H9 (cell line): ENCODE data around the gene PLSCR5. TPM values are rescaled to one million over a fixed set of nuclear protein-coding genes. Genes with fewer than 3 reads are reported as not detected.
A peak's percentile ranks its signal among the peaks of the same experiment; 100 is the strongest.

Experiments used
- DNase-seq: peaks from one replicate; pipeline ENCODE4 v3.0.0-alpha.2; 2017
- H2AFZ ChIP-seq: one replicate; pipeline ENCODE4 v1.6.1; 2013; ENCODE audit warnings: mild to moderate bottlenecking, low read length, control low read depth, moderate library complexity
- H2AK5ac ChIP-seq: 2 replicates; pipeline ENCODE4 v1.6.1; 2013; ENCODE audit warnings: low read length, control low read depth, mixed read lengths; ENCODE audit not compliant: insufficient read length
- H2BK120ac ChIP-seq: one replicate; pipeline ENCODE4 v1.6.1; 2013; ENCODE audit warnings: low read depth, mild to moderate bottlenecking, low read length, control low read depth, inconsistent platforms; ENCODE audit not compliant: poor library complexity, severe bottlenecking
- H2BK12ac ChIP-seq: 2 replicates; pipeline ENCODE4 v1.6.1; 2013; ENCODE audit warnings: low read length, control low read depth, mixed read lengths, low read depth; ENCODE audit not compliant: insufficient read length
- H2BK15ac ChIP-seq: 2 replicates; pipeline ENCODE4 v1.6.1; 2013; ENCODE audit warnings: low read depth, low read length, control low read depth
- H2BK20ac ChIP-seq: one replicate; pipeline ENCODE4 v1.6.1; 2013; ENCODE audit warnings: low read depth, mild to moderate bottlenecking, low read length, control low read depth, inconsistent platforms; ENCODE audit not compliant: poor library complexity, severe bottlenecking
- H2BK5ac ChIP-seq: 2 replicates; pipeline ENCODE4 v1.6.1; 2013; ENCODE audit warnings: low read length, control low read depth, mixed read lengths; ENCODE audit not compliant: insufficient read length
- H3K14ac ChIP-seq: 2 replicates; pipeline ENCODE4 v1.6.1; 2013; ENCODE audit warnings: low read length, control low read depth; ENCODE audit not compliant: insufficient read depth
- H3K18ac ChIP-seq: 2 replicates; pipeline ENCODE4 v1.6.1; 2013; ENCODE audit warnings: low read depth, mild to moderate bottlenecking, mixed read lengths, low read length, control low read depth; ENCODE audit not compliant: insufficient read length
- H3K23ac ChIP-seq: 2 replicates; pipeline ENCODE4 v1.6.1; 2013; ENCODE audit warnings: low read length, control low read depth, mixed read lengths, low read depth; ENCODE audit not compliant: insufficient read length
- H3K23me2 ChIP-seq: 2 replicates; pipeline ENCODE4 v1.6.1; 2013; ENCODE audit warnings: low read depth, mild to moderate bottlenecking, mixed read lengths, low read length, control low read depth; ENCODE audit not compliant: insufficient read length, poor library complexity, severe bottlenecking
- H3K27ac ChIP-seq: 2 replicates; pipeline ENCODE4 v1.5.1; 2013; ENCODE audit warnings: low read length, control low read depth, mixed read lengths, low read depth; ENCODE audit not compliant: insufficient read length
- H3K27me3 ChIP-seq: 2 replicates; pipeline ENCODE4 v1.6.1; 2013; ENCODE audit warnings: low read length, control low read depth, inconsistent platforms; ENCODE audit not compliant: insufficient read depth
- H3K4ac ChIP-seq: 2 replicates; pipeline ENCODE4 v1.6.1; 2013; ENCODE audit warnings: low read depth, mild to moderate bottlenecking, control low read depth, inconsistent platforms, low read length, moderate library complexity
- H3K4me1 ChIP-seq: 2 replicates; pipeline ENCODE4 v1.6.1; 2013; ENCODE audit warnings: low read length, control low read depth, inconsistent platforms; ENCODE audit not compliant: insufficient read depth
- H3K4me2 ChIP-seq: 2 replicates; pipeline ENCODE4 v1.6.1; 2013; ENCODE audit warnings: low read length, control low read depth, mixed read lengths; ENCODE audit not compliant: insufficient read length, insufficient read depth
- H3K56ac ChIP-seq: 2 replicates; pipeline ENCODE4 v1.6.1; 2013; ENCODE audit warnings: low read depth, mild to moderate bottlenecking, mixed read lengths, low read length, control low read depth; ENCODE audit not compliant: insufficient read length
- H3K79me1 ChIP-seq: 2 replicates; pipeline ENCODE4 v1.6.1; 2013; ENCODE audit warnings: low read depth, mild to moderate bottlenecking, moderate library complexity, low read length, control low read depth, inconsistent platforms; ENCODE audit not compliant: insufficient read depth, poor library complexity, severe bottlenecking
- H3K79me2 ChIP-seq: 2 replicates; pipeline ENCODE4 v1.6.1; 2013; ENCODE audit warnings: low read length, control low read depth, inconsistent platforms; ENCODE audit not compliant: insufficient read depth
- H3K9ac ChIP-seq: 2 replicates; pipeline ENCODE4 v1.6.1; 2013; ENCODE audit warnings: low read length, control low read depth, mixed read lengths; ENCODE audit not compliant: insufficient read length; ENCODE audit errors: extremely low read depth
- H3K9me3 ChIP-seq: one replicate; pipeline ENCODE4 v1.6.1; 2013; ENCODE audit warnings: low read depth, low read length, inconsistent platforms; ENCODE audit not compliant: control insufficient read depth
- H3T11ph ChIP-seq: one replicate; pipeline ENCODE4 v1.6.1; 2013; ENCODE audit warnings: mild to moderate bottlenecking, low read length, control low read depth, inconsistent platforms
- H4K20me1 ChIP-seq: one replicate; pipeline ENCODE4 v1.6.1; 2013; ENCODE audit not compliant: control insufficient read depth, insufficient read length, insufficient read depth
- H4K5ac ChIP-seq: 2 replicates; pipeline ENCODE4 v1.6.1; 2013; ENCODE audit warnings: low read depth, mild to moderate bottlenecking, mixed read lengths, low read length, control low read depth; ENCODE audit not compliant: insufficient read length
- H4K8ac ChIP-seq: replicated peaks from 2 replicates; pipeline ENCODE4 v1.6.1; 2013; ENCODE audit warnings: low read length, control low read depth, mixed read lengths, low read depth; ENCODE audit not compliant: insufficient read length
- H4K91ac ChIP-seq: 2 replicates; pipeline ENCODE4 v1.6.1; 2013; ENCODE audit warnings: low read depth, mild to moderate bottlenecking, moderate library complexity, mixed read lengths, low read length, control low read depth; ENCODE audit not compliant: insufficient read length
- H3K27ac Mint-ChIP-seq, 3 experiments: 2 replicates in 2 of 3; 3 replicates in 1 of 3; pipeline ENCODE4 v1.8.0; 2020 to 2021; ENCODE audit warnings: mixed read lengths in 3 of 3, mild to moderate bottlenecking in 1 of 3, moderate library complexity in 1 of 3
- H3K27me3 Mint-ChIP-seq: 2 replicates; pipeline ENCODE4 v1.8.0; 2021; ENCODE audit warnings: low read depth, mild to moderate bottlenecking, moderate library complexity, mixed read lengths
- H3K36me3 Mint-ChIP-seq, 3 experiments: 2 replicates in 2 of 3; 3 replicates in 1 of 3; pipeline ENCODE4 v1.8.0; 2020 to 2021; ENCODE audit warnings: low read depth in 3 of 3, mixed read lengths in 3 of 3; ENCODE audit not compliant: insufficient read depth in 1 of 3
- H3K4me1 Mint-ChIP-seq, 2 experiments: 2 replicates each; pipeline ENCODE4 v1.8.0; 2020; ENCODE audit warnings: mixed read lengths in 2 of 2
- H3K4me3 Mint-ChIP-seq, 2 experiments: 2 replicates in 1 of 2; 3 replicates in 1 of 2; pipeline ENCODE4 v1.8.0; 2020 to 2021; ENCODE audit warnings: mild to moderate bottlenecking in 2 of 2, mixed read lengths in 2 of 2, moderate library complexity in 1 of 2
- H3K9me3 Mint-ChIP-seq, 2 experiments: 2 replicates in 1 of 2; 3 replicates in 1 of 2; pipeline ENCODE4 v1.8.0; 2020; ENCODE audit warnings: mild to moderate bottlenecking in 2 of 2, mixed read lengths in 2 of 2, moderate library complexity in 1 of 2
- WGBS: extraction: QIAGEN DNeasy Blood & Tissue Kit; methylation state at CpG from one replicate; pipeline ENCODE4 v1.1.7; 2013; ENCODE audit warnings: missing lambda C conversion rate, low lambda C conversion rate, mixed read lengths; ENCODE audit not compliant: insufficient read length; ENCODE audit errors: extremely low coverage; 5-methylcytosine and 5-hydroxymethylcytosine counted together
- long read RNA-seq: library from polyadenylated mRNA; unstranded; transcript quantifications from one replicate; pipeline ENCODE4 v2.0.0, GENCODE V29; 2020
- total RNA-seq: library from RNA; stranded (reverse); gene quantifications from 2 replicates; pipeline ENCODE4 v1.2.1, GENCODE V29; 2021
- TF ChIP-seq, protein P1 (sequence below): fragments of 200-600 bp; sonication (generic); conservative IDR thresholded peaks from 3 replicates; pipeline ENCODE4 v1.8.0; 2021; ENCODE audit warnings: antibody characterized with exemption, mild to moderate bottlenecking

Gene PLSCR5, protein sequence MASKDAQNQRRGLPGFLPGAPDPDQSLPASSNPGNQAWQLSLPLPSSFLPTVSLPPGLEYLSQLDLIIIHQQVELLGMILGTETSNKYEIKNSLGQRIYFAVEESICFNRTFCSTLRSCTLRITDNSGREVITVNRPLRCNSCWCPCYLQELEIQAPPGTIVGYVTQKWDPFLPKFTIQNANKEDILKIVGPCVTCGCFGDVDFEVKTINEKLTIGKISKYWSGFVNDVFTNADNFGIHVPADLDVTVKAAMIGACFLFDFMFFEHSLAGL
- total RNA-seq = not detected in 2 replicates
- long read RNA-seq = 0 reads

DNA sequence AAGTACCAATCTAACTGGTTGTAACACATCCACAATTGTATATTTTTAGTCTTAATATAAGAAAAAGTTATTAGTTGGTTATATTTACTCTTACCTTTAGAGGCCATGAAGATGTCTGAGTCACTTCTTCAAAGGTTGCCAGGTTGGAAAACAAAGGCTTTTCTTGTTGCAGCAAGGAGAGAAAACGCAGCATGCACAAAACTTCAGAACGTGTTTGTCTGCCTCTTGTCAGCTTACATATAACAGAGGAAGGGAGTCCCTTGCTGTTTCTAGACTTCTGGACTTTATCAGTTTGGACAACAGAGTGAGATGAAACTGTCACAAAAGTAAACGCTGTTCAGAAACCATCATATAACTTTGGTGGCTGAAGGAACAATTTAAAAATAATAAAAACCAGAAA is at the start of gene PLSCR5:
TSS of gene PLSCR5 (minus strand) at position 241 of the 400 bp plus-strand sequence. CDS start at position 107, 134 bp downstream.
- Mint-ChIP-seq H3K4me1 (no peaks in the 10 kb centered on the region), H3K27me3 (no peaks in the 10 kb centered on the region), H3K4me3 (no peak within 1 kb of the TSS), H3K36me3 (no peaks in the 10 kb centered on the region), H3K27ac (no peak within 1 kb of the TSS), H3K9me3 (no peaks in the 10 kb centered on the region)
- no peak within 1 kb of the TSS for H4K8ac ChIP-seq
- no peaks in the 10 kb centered on the region for H3K23me2 ChIP-seq
- H3K9ac ChIP-seq = no peak within 1 kb of the TSS
- no peak within 1 kb of the TSS for H2BK12ac ChIP-seq
- no peak within 1 kb of the TSS for H3K18ac ChIP-seq
- H3K79me2 ChIP-seq = no peaks in the 10 kb centered on the region
- H2BK20ac ChIP-seq = no peak within 1 kb of the TSS
- no peak for DNase-seq
- no peak within 1 kb of the TSS for H3K4me2 ChIP-seq
- TF ChIP-seq, protein P1, sequence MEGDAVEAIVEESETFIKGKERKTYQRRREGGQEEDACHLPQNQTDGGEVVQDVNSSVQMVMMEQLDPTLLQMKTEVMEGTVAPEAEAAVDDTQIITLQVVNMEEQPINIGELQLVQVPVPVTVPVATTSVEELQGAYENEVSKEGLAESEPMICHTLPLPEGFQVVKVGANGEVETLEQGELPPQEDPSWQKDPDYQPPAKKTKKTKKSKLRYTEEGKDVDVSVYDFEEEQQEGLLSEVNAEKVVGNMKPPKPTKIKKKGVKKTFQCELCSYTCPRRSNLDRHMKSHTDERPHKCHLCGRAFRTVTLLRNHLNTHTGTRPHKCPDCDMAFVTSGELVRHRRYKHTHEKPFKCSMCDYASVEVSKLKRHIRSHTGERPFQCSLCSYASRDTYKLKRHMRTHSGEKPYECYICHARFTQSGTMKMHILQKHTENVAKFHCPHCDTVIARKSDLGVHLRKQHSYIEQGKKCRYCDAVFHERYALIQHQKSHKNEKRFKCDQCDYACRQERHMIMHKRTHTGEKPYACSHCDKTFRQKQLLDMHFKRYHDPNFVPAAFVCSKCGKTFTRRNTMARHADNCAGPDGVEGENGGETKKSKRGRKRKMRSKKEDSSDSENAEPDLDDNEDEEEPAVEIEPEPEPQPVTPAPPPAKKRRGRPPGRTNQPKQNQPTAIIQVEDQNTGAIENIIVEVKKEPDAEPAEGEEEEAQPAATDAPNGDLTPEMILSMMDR = no peak
- no peak within 1 kb of the TSS for H3K27ac ChIP-seq
- H3K4ac ChIP-seq = no peak within 1 kb of the TSS
- no peak within 1 kb of the TSS for H2BK15ac ChIP-seq
- H3T11ph ChIP-seq = no peak within 1 kb of the TSS
- WGBS = no CpG with 5 or more reads among the region's 3 CpGs
- H2AK5ac ChIP-seq = no peak within 1 kb of the TSS
- H2BK120ac ChIP-seq = no peak within 1 kb of the TSS
- H4K20me1 ChIP-seq = no peaks in the 10 kb centered on the region
- H3K4me1 ChIP-seq = no peaks in the 10 kb centered on the region
- no peak within 1 kb of the TSS for H2BK5ac ChIP-seq
- H3K79me1 ChIP-seq = no peaks in the 10 kb centered on the region
- no peak within 1 kb of the TSS for H3K23ac ChIP-seq
- H3K9me3 ChIP-seq = no peaks in the 10 kb centered on the region
- no peak within 1 kb of the TSS for H4K5ac ChIP-seq
- H3K14ac ChIP-seq = no peak within 1 kb of the TSS
- H3K27me3 ChIP-seq = no peaks in the 10 kb centered on the region
- peak within 1 kb of the TSS; percentile 32 for H2AFZ ChIP-seq
- no peak within 1 kb of the TSS for H4K91ac ChIP-seq
- H3K56ac ChIP-seq = no peak within 1 kb of the TSS
